Activated CD4-positive, alpha-beta T cell treated with anti-CD3 and anti-CD28 coated beads for 36 hours (primary cell): ENCODE measurements around the gene SAMD9. TPM values are rescaled to one million over a fixed set of nuclear protein-coding genes. Genes with fewer than 3 reads are reported as not detected.
A peak's percentile ranks its signal among the peaks of the same experiment; 100 is the strongest.
"Not testable (repeated sequence)": the region's sequence is repeated elsewhere in the genome, so short reads cannot be mapped to it uniquely, and the experiment has no call there.

ENCODE experiments used
- ATAC-seq: fragments of 200-7000 bp; cut with Tn5 transposase; one replicate; pipeline ENCODE4 v1.10.0; 2021; ENCODE audit warnings: mild to moderate bottlenecking, moderate library complexity
- CTCF ChIA-PET: fragments of 350-600 bp; sonication (Branson Sonifier 250); formaldehyde crosslinking; loops from one replicate; lab custom pipeline; 2021; ENCODE audit warnings: antibody characterized with exemption; lab: Charles Lee
- POLR2A ChIA-PET: fragments of 350-600 bp; sonication (Branson Sonifier 250); formaldehyde crosslinking; loops from one replicate; lab custom pipeline; 2021; ENCODE audit warnings: antibody characterized with exemption, inconsistent platforms; lab: Charles Lee
- DNase-seq: peaks from one replicate; pipeline ENCODE4 v3.0.0-alpha.2; 2020
- H3K27ac Mint-ChIP-seq: one replicate; pipeline ENCODE4 v1.8.0; 2021; ENCODE audit warnings: mixed read lengths
- H3K27me3 Mint-ChIP-seq: one replicate; pipeline ENCODE4 v1.8.0; 2021; ENCODE audit warnings: mixed read lengths
- H3K36me3 Mint-ChIP-seq: one replicate; pipeline ENCODE4 v1.8.0; 2021; ENCODE audit warnings: low read depth, mixed read lengths
- H3K4me1 Mint-ChIP-seq: one replicate; pipeline ENCODE4 v1.8.0; 2021; ENCODE audit warnings: mixed read lengths
- H3K4me3 Mint-ChIP-seq: one replicate; pipeline ENCODE4 v1.8.0; 2021; ENCODE audit warnings: mild to moderate bottlenecking, moderate library complexity, mixed read lengths
- H3K9me3 Mint-ChIP-seq: one replicate; pipeline ENCODE4 v1.8.0; 2021; ENCODE audit warnings: low read depth, mixed read lengths
- intact Hi-C, 2 experiments: fragments of 100-400 bp; cut with DNase I in 1 of 2; cut with micrococcal nuclease in 1 of 2; formaldehyde crosslinking; loops; one replicate each; pipeline versions ENCODE4 v1.14.2 to v1.15.1; 2022 to 2024; cut with DNase I, micrococcal nuclease
- total RNA-seq, 2 experiments: library from RNA; stranded (reverse); gene quantifications; one replicate each; pipeline ENCODE4 v1.2.3, GENCODE V29; 2021

Gene SAMD9
- total RNA-seq, 2 experiments from 2014 or later = 10.2 to 10.7 TPM

- peaks cover 25% of the 10 kb centered on the region for H3K9me3 Mint-ChIP-seq
- peaks cover 18% of the 10 kb centered on the region for H3K36me3 Mint-ChIP-seq
- DNase-seq (no peak), ATAC-seq (no peak)
- peaks cover 23% of the 10 kb centered on the region for H3K4me1 Mint-ChIP-seq
- no peak overlapping the region for H3K4me3 Mint-ChIP-seq
- ChIA-PET POLR2A (no interaction called here), CTCF (interaction anchor here (0.6 to 1.1 kb wide), 3 partner anchors 111 to 612 kb away, joined by 3 to 5 read pairs (median 3); partner anchors contain the start of gene VPS50)
- H3K27me3 Mint-ChIP-seq = no peaks in the 10 kb centered on the region
- H3K27ac Mint-ChIP-seq = no peak overlapping the region
- intact Hi-C loops = no loop called here
Measured at GRCh38 chr7:93120592-93121549, 3.1 kb upstream of the SAMD9 start.

- ChIA-PET CTCF (interaction anchor here (1.7 kb wide), 1 partner anchor 12 kb away, joined by 3 read pairs; no protein-coding TSS in a partner anchor), POLR2A (no interaction called here)
- DNase-seq (no peak), ATAC-seq (no peak)
- peaks cover 24% of the 10 kb centered on the region for H3K36me3 Mint-ChIP-seq
- H3K4me3 Mint-ChIP-seq = no peak overlapping the region
- no peak overlapping the region for H3K27ac Mint-ChIP-seq
- intact Hi-C loops = loop anchor here (2.0 to 5.0 kb wide), 4 partner anchors 113 to 592 kb away; partner anchors contain the start of genes PEX1 (in 1 of the 2), RBM48 (in 1 of the 2) and VPS50 (in 1 of the 2)
- peaks cover 15% of the 10 kb centered on the region for H3K9me3 Mint-ChIP-seq
- peaks cover 38% of the 10 kb centered on the region for H3K4me1 Mint-ChIP-seq
- H3K27me3 Mint-ChIP-seq = no peaks in the 10 kb centered on the region
Measured at GRCh38 chr7:93119191-93119905, 1.6 kb upstream of the SAMD9 start.

GRCh38 chr7:93117327-93117726 is 452 bp downstream of the SAMD9 start:
- Mint-ChIP-seq H3K4me1 (peaks cover 53% of the 10 kb centered on the region), H3K9me3 (peaks cover 17% of the 10 kb centered on the region), H3K27ac (peak overlapping the region; percentile 88), H3K4me3 (peak overlapping the region; percentile 78), H3K27me3 (no peaks in the 10 kb centered on the region), H3K36me3 (peaks cover 42% of the 10 kb centered on the region)
- ChIA-PET CTCF (interaction anchor here (0.6 to 1.4 kb wide), 6 partner anchors 12 to 128 kb away, joined by 3 to 4 read pairs (median 3); partner anchors contain the start of gene VPS50), POLR2A (interaction anchor here (0.5 kb wide), 1 partner anchor 106 kb away, joined by 4 read pairs; no protein-coding TSS in a partner anchor)
- ATAC-seq (no peak), DNase-seq (no peak)
- intact Hi-C loops = loop anchor here (1.0 to 5.0 kb wide), 5 partner anchors 30 to 590 kb away; partner anchors contain the start of genes PEX1 (in 1 of the 2) and RBM48 (in 1 of the 2)

- peaks cover 58% of the 10 kb centered on the region for H3K4me1 Mint-ChIP-seq
- peaks cover 17% of the 10 kb centered on the region for H3K9me3 Mint-ChIP-seq
- peaks cover 58% of the 10 kb centered on the region for H3K36me3 Mint-ChIP-seq
- H3K27me3 Mint-ChIP-seq = no peaks in the 10 kb centered on the region
- ATAC-seq (peak; percentile 91), DNase-seq (peak; percentile 12)
- ChIA-PET POLR2A (no interaction called here), CTCF (interaction anchor here (1.4 kb wide), 1 partner anchor 14 kb away, joined by 3 read pairs; no protein-coding TSS in a partner anchor)
- H3K27ac Mint-ChIP-seq = peak overlapping the region; percentile 65
- H3K4me3 Mint-ChIP-seq = peak overlapping the region; percentile 54
- intact Hi-C loops = loop anchor here (1.0 to 5.0 kb wide), 5 partner anchors 70 to 588 kb away; partner anchors contain the start of genes PEX1 (in 1 of the 2) and RBM48 (in 1 of the 2)
Measured at GRCh38 chr7:93115796-93116195, 2.0 kb downstream of the SAMD9 start.

GRCh38 chr7:93108003-93108402 is 9.8 kb downstream of the SAMD9 start:
- H3K27ac Mint-ChIP-seq = no peak overlapping the region
- CTCF ChIA-PET = interaction anchor here (0.8 kb wide), 1 partner anchor 14 kb away, joined by 3 read pairs; no protein-coding TSS in a partner anchor

GRCh38 chr7:93097388-93097787 is 20.4 kb downstream of the SAMD9 start:
- DNase-seq = no peak
- no peak for ATAC-seq
- Mint-ChIP-seq H3K9me3 (peaks cover 32% of the 10 kb centered on the region), H3K36me3 (peaks cover 2% of the 10 kb centered on the region), H3K27me3 (no peaks in the 10 kb centered on the region), H3K4me3 (no peak overlapping the region), H3K27ac (no peak overlapping the region), H3K4me1 (no peaks in the 10 kb centered on the region)
- ChIA-PET POLR2A (no interaction called here), CTCF (no interaction called here)
- intact Hi-C loops = no loop called here

More at GRCh38 chr7:93108003-93108402, 9.8 kb downstream of the SAMD9 start:
- H3K9me3 Mint-ChIP-seq = peaks cover 48% of the 10 kb centered on the region
- H3K27me3 Mint-ChIP-seq = no peaks in the 10 kb centered on the region
- no peak overlapping the region for H3K4me3 Mint-ChIP-seq
- DNase-seq (no peak), ATAC-seq (no peak)
- POLR2A ChIA-PET = no interaction called here
- peaks cover 10% of the 10 kb centered on the region for H3K4me1 Mint-ChIP-seq
- peaks cover 90% of the 10 kb centered on the region for H3K36me3 Mint-ChIP-seq
- intact Hi-C loops = no loop called here

GRCh38 chr7:93092757-93093370 is 24.9 kb downstream of the SAMD9 start:
- H3K4me1 Mint-ChIP-seq = no peaks in the 10 kb centered on the region
- ATAC-seq (peak; percentile 57), DNase-seq (no peak)
- ChIA-PET CTCF (interaction anchor here (0.8 to 1.0 kb wide), 2 partner anchors 13 to 139 kb away, joined by 4 read pairs; partner anchors contain the start of gene VPS50), POLR2A (no interaction called here)
- peaks cover 16% of the 10 kb centered on the region for H3K9me3 Mint-ChIP-seq
- intact Hi-C loops = loop anchor here (1.0 kb wide), 1 partner anchor 135 kb away; no protein-coding TSS in a partner anchor
- no peaks in the 10 kb centered on the region for H3K36me3 Mint-ChIP-seq
- H3K4me3 Mint-ChIP-seq = no peak overlapping the region
- peaks cover 15% of the 10 kb centered on the region for H3K27me3 Mint-ChIP-seq
- no peak overlapping the region for H3K27ac Mint-ChIP-seq

GRCh38 chr7:93073357-93073756 is 44.4 kb downstream of the SAMD9 start:
- POLR2A ChIA-PET, H3K4me3 Mint-ChIP-seq, ATAC-seq, intact Hi-C loops, DNase-seq, H3K9me3 Mint-ChIP-seq, H3K4me1 Mint-ChIP-seq, H3K36me3 Mint-ChIP-seq, H3K27ac Mint-ChIP-seq: not testable (repeated sequence)
- H3K27me3 Mint-ChIP-seq = peaks cover 20% of the 10 kb centered on the region
- CTCF ChIA-PET = interaction anchor here (0.7 kb wide), 1 partner anchor 13 kb away, joined by 3 read pairs; no protein-coding TSS in a partner anchor

GRCh38 chr7:93062599-93062998 is 55.2 kb downstream of the SAMD9 start:
- Mint-ChIP-seq H3K36me3 (no peaks in the 10 kb centered on the region), H3K4me1 (peaks cover 4% of the 10 kb centered on the region), H3K9me3 (no peaks in the 10 kb centered on the region), H3K4me3 (no peak overlapping the region), H3K27me3 (peaks cover 21% of the 10 kb centered on the region), H3K27ac (no peak overlapping the region)
- POLR2A ChIA-PET = no interaction called here
- CTCF ChIA-PET = interaction anchor here (0.7 to 1.0 kb wide), 3 partner anchors 24 to 514 kb away, joined by 3 read pairs; no protein-coding TSS in a partner anchor
- DNase-seq (no peak), ATAC-seq (no peak)
- intact Hi-C loops = no loop called here

- ATAC-seq (peak; percentile 33), DNase-seq (no peak)
- Mint-ChIP-seq H3K4me1 (peaks cover 4% of the 10 kb centered on the region), H3K27ac (no peak overlapping the region), H3K9me3 (no peaks in the 10 kb centered on the region), H3K27me3 (peaks cover 16% of the 10 kb centered on the region), H3K4me3 (no peak overlapping the region), H3K36me3 (no peaks in the 10 kb centered on the region)
- intact Hi-C loops = no loop called here
- ChIA-PET POLR2A (no interaction called here), CTCF (interaction anchor here (0.6 kb wide), 1 partner anchor 13 kb away, joined by 3 read pairs; no protein-coding TSS in a partner anchor)
Measured at GRCh38 chr7:93060865-93061264, 56.9 kb downstream of the SAMD9 start.
